Measurements from ENCODE around the gene OTOP1.
"Not testable (repeated sequence)": the region's sequence is repeated elsewhere in the genome, so short reads cannot be mapped to it uniquely, and the experiment has no call there.

The OTOP1 gene

DNA sequence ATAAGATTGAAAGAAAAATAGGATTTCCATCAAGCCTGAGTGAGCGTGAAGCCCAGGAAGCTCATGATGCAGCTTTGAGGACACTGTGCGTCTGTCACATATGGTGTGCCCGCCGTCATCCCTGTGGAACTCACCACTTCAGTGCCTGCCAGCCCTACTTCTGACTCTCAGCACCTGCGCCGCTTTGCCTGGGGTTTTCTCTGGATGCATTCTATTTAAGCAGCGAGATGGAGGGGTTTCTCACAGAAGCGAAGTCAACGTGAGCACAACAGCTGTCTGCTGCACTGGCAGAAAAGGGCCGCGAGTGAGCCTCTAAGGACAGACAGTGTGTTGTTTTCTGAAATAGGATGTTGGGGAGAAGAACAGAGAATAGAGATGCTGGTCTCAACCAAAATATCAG is 27.5 kb upstream of the OTOP1 start:
- no peak for DNase-seq (ENCODE audit: low read depth)
- H3K4me3 ChIP-seq (ENCODE audit: low read length), result no peak overlapping the region
- TF ChIP-seq, protein P1, sequence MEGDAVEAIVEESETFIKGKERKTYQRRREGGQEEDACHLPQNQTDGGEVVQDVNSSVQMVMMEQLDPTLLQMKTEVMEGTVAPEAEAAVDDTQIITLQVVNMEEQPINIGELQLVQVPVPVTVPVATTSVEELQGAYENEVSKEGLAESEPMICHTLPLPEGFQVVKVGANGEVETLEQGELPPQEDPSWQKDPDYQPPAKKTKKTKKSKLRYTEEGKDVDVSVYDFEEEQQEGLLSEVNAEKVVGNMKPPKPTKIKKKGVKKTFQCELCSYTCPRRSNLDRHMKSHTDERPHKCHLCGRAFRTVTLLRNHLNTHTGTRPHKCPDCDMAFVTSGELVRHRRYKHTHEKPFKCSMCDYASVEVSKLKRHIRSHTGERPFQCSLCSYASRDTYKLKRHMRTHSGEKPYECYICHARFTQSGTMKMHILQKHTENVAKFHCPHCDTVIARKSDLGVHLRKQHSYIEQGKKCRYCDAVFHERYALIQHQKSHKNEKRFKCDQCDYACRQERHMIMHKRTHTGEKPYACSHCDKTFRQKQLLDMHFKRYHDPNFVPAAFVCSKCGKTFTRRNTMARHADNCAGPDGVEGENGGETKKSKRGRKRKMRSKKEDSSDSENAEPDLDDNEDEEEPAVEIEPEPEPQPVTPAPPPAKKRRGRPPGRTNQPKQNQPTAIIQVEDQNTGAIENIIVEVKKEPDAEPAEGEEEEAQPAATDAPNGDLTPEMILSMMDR (conservative IDR thresholded peaks at IDR 0.05; ENCODE audit: low read length), result no peak

GRCh38 chr4:4249866-4250265 is 23.1 kb upstream of the OTOP1 start:
- DNase-seq (ENCODE audit: low read depth), result no peak
- TF ChIP-seq, protein P1 (conservative IDR thresholded peaks at IDR 0.05; ENCODE audit: low read length), result no peak
- no peak overlapping the region for H3K4me3 ChIP-seq (ENCODE audit: low read length)

DNA sequence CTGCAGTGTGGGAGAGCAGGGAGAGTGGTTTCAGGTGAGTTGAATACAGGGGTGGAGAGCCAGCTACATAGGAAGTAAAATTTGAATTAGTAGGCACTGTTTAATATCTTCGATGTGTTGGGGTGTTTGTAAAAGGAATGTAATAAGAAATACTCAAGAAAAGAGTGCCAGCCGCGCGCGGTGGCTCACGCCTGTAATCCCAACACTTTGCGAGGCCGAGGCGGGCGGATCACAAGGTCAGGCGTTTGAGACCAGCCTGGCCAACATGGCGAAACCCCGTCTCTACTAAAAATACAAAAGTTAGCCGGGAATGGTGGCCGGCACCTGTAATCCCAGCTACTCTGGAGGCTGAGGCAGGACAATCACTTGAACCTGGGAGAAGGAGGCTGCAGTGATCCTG is 22.6 kb upstream of the OTOP1 start:
- not testable (repeated sequence) for H3K4me3 ChIP-seq (ENCODE audit: low read length); DNase-seq (ENCODE audit: low read depth)

DNA sequence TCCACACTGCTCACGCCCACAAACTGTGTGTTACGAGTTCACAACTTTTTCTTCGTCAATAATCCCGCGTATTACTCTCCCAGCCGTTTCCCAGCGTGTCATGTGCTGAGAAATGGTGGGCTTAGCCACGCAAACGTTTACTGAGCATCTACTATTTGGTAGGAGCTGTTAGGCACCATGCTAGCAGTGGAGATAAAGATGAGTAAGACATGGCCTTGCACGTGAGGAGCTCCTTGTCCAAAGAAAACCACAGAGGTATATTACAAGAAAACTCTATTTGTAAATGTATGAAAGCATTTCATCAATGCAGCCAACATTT is 22.1 kb upstream of the OTOP1 start:
- TF ChIP-seq, protein P1 (conservative IDR thresholded peaks at IDR 0.05; ENCODE audit: low read length), result no peak
- peak overlapping the region; percentile 73 for H3K4me3 ChIP-seq (ENCODE audit: low read length)
- DNase-seq (ENCODE audit: low read depth), result peak; percentile 35

DNA sequence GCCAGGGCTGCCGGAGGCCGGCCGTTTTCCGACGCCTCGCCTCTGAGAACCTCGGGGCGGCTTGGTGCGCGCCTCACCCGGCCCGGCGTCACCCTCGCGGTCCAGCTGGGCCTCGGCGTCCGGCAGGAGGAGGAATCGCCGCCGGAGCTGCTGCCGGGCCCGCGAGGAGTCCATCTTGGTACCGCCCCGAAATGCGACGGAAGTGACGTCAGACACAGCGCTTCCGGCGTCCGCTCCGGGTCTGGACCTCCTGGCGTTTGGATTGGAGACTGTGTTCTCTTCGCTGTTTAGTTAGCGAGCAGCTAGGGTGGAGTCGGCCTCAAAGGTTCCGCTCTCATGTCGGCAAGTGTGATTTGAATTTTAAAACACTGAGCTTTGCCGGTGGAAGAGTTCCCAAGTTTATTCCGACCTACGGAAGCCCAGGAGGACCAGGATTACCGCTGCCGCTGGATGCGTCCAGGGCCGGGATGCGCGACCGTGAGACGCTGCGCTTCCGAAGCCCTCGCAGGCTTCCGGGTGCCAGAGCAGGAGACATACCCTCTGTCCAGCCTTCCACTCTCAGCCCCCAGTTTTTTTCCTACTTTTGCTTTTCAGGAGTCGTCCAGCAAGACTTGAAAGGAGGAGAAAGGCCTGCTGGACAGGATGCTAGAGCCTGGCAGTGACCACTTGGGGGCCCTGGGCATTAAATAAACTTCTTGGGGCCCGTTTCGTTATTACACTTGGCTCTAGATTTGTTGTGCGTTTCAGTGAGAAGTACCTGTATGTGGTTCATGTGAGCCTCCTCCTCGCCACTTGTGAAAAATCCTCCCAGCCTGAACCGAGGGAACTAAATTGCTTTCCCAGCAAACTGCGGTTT is 21.5 kb upstream of the OTOP1 start, which contains the start of gene TMEM128:
TSS of gene TMEM128 (minus strand) at position 195 of the 856 bp plus-strand sequence. CDS start at position 174, 21 bp downstream.
- DNase-seq (ENCODE audit: low read depth), result peak; percentile 91
- TF ChIP-seq, protein P1 (conservative IDR thresholded peaks at IDR 0.05; ENCODE audit: low read length), result peak; percentile 35
- H3K4me3 ChIP-seq (ENCODE audit: low read length), result peak within 1 kb of the TSS; percentile 73

GRCh38 chr4:4247696-4248028 is 20.9 kb upstream of the OTOP1 start:
- TF ChIP-seq, protein P1 (conservative IDR thresholded peaks at IDR 0.05; ENCODE audit: low read length), result no peak
- no peak for DNase-seq (ENCODE audit: low read depth)
- peak overlapping the region; percentile 73 for H3K4me3 ChIP-seq (ENCODE audit: low read length)

- TF ChIP-seq, protein P1 (conservative IDR thresholded peaks at IDR 0.05; ENCODE audit: low read length), result no peak
- no peak for DNase-seq (ENCODE audit: low read depth)
- no peak overlapping the region for H3K4me3 ChIP-seq (ENCODE audit: low read length)
Measured at GRCh38 chr4:4245172-4245571, 18.4 kb upstream of the OTOP1 start.

DNA sequence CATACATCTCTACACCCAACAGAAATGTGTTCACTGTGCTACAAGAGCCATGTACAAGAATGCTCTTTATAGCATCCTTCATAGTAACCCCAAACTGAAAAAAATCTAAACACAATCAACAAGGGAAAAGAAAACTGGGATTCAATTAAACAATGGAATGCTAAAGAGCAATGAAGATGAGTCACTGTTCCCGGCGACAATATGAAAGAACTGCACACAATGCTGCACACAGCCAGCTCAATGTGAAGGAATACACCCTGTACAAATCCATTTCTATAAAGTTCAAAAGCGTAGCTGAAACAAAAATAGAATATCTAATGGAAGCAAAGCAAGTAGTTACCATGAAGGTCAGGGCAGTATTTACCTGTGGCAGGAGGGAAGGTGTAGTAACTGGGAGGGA is 12.8 kb upstream of the OTOP1 start:
- not testable (repeated sequence) for DNase-seq (ENCODE audit: low read depth); H3K4me3 ChIP-seq (ENCODE audit: low read length)

Data from AG10803 (cell line).